Measurements from ENCODE around the gene ACTL6B. TPM values are rescaled to one million over a fixed set of nuclear protein-coding genes. Genes with fewer than 3 reads are reported as not detected.

Gene ACTL6B
- total and polyA plus RNA-seq, 2 donors (not counting 3 experiments of a cell fraction or from before 2014, with no cell fraction given), result not detected

- no peak for TF ChIP-seq POLR2A (IDR thresholded peaks at IDR 0.05; ENCODE audit: low read depth, low read length)
- TF ChIP-seq POLR2AphosphoS5 (IDR thresholded peaks at IDR 0.05; ENCODE audit: insufficient read depth, low read depth, low read length), result no peak
- intact Hi-C loops (cut with micrococcal nuclease) (no loop called here), dilution Hi-C loops (cut with MboI; ENCODE audit: extremely low pct_ligation_motif_present, low sequenced_read_pairs) (no loop called here)
- CTCF ChIA-PET, result interaction anchor here (1.1 kb wide), 1 partner anchor 79 kb away, joined by 3 read pairs; no protein-coding TSS in a partner anchor
- H3K27ac ChIP-seq (ENCODE audit: insufficient read depth, low read depth, low read length), result no peak overlapping the region
- no peaks in the 10 kb centered on the region for H3K79me2 ChIP-seq (ENCODE audit: control insufficient read depth, insufficient read depth, low read length)
- no peak overlapping the region for H3K4me2 ChIP-seq (ENCODE audit: insufficient read depth, low read length)
- no peaks in the 10 kb centered on the region for H3K4me1 ChIP-seq (ENCODE audit: control insufficient read depth, extremely low read depth, insufficient read depth, low read length)
- no peak overlapping the region for H3K9ac ChIP-seq (replicated peaks; ENCODE audit: extremely low read depth, insufficient read depth, low read length)
- FAIRE-seq (no peak), DNase-seq (ENCODE audit: low read depth, low spot score) (no peak)
- no peaks in the 10 kb centered on the region for H4K20me1 ChIP-seq (replicated peaks; ENCODE audit: control insufficient read depth, extremely low read depth, insufficient read depth, low read length)
- no TSS peak for BruUV-seq (replicated peaks)
- no peaks in the 10 kb centered on the region for H3K36me3 ChIP-seq (ENCODE audit: control insufficient read depth in 2 of 2, extremely low read depth in 1 of 2, insufficient read depth in 2 of 2, low read length in 2 of 2)
- no peaks in the 10 kb centered on the region for H3K9me1 ChIP-seq (replicated peaks; ENCODE audit: control insufficient read depth, extremely low read depth, insufficient read depth, low read length)
- H3K4me3 ChIP-seq (replicated peaks in 1 of 3; ENCODE audit: insufficient read depth in 1 of 3, low read depth in 1 of 3, low read length in 3 of 3), result no peak overlapping the region
- peaks cover 4 to 5% of the 10 kb centered on the region in 2 experiments for H3K27me3 ChIP-seq (ENCODE audit: control insufficient read depth in 2 of 2, insufficient read depth in 2 of 2, low read length in 2 of 2)
- no peak overlapping the region for H2AFZ ChIP-seq (ENCODE audit: low read depth, low read length)
- no peaks in the 10 kb centered on the region for H3K9me3 ChIP-seq (replicated peaks; ENCODE audit: control insufficient read depth, insufficient read depth, low read length)
- POLR2A ChIA-PET, result no interaction called here
Observed at GRCh38 chr7:100668069-100668449, 11.8 kb upstream of the ACTL6B start.

DNA sequence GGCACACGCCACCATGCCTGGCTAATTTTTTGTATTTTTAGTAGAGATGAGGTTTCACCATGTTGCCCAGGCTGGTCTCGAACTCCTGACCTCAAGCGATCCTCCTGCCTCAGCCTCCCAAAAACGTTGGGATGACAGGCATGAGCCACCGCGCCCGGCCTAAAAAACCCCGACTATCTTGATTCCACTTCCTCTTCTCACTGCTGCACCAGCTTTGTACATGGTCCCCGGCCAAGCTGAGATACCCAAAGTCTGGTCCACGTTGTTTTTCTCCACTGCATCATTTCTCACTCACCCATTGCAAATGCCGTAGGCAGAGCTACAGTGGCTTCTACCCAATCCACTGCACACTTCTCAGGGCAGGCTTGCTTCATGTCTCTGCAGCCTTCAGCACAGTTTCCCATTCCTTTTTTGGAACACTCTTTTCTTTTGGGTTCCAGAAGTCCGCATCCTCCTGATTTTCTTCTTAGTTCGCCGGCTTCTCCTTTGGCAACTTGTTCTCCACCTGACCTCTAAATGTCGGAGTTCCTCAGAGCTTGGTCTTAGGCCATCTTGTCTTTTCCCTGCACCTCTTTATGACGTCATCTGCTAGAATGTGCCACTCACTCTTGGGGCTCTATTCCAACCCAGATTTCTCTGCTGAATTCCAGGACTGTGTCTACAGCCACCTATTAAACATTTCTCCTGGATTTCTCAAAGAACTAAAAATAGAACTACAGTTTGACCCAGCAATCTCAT, 11.3 kb upstream of the ACTL6B start:
- CTCF ChIA-PET, result interaction anchor here (0.7 to 1.1 kb wide), 2 partner anchors 38 to 79 kb away, joined by 3 read pairs; partner anchors contain the start of gene POP7
- Histone ChIP-seq H3K27me3 (ENCODE audit: control insufficient read depth in 2 of 2, insufficient read depth in 2 of 2, low read length in 2 of 2) (peaks cover 4 to 5% of the 10 kb centered on the region in 2 experiments), H3K4me3 (replicated peaks in 1 of 3; ENCODE audit: insufficient read depth in 1 of 3, low read depth in 1 of 3, low read length in 3 of 3) (no peak overlapping the region), H3K4me1 (ENCODE audit: control insufficient read depth, extremely low read depth, insufficient read depth, low read length) (no peaks in the 10 kb centered on the region), H3K27ac (ENCODE audit: insufficient read depth, low read depth, low read length) (no peak overlapping the region), H3K79me2 (ENCODE audit: control insufficient read depth, insufficient read depth, low read length) (no peaks in the 10 kb centered on the region), H3K36me3 (ENCODE audit: control insufficient read depth in 2 of 2, extremely low read depth in 1 of 2, insufficient read depth in 2 of 2, low read length in 2 of 2) (no peaks in the 10 kb centered on the region), H4K20me1 (replicated peaks; ENCODE audit: control insufficient read depth, extremely low read depth, insufficient read depth, low read length) (no peaks in the 10 kb centered on the region), H3K9me3 (replicated peaks; ENCODE audit: control insufficient read depth, insufficient read depth, low read length) (no peaks in the 10 kb centered on the region), H2AFZ (ENCODE audit: low read depth, low read length) (no peak overlapping the region), H3K4me2 (ENCODE audit: insufficient read depth, low read length) (no peak overlapping the region), H3K9me1 (replicated peaks; ENCODE audit: control insufficient read depth, extremely low read depth, insufficient read depth, low read length) (no peaks in the 10 kb centered on the region), H3K9ac (replicated peaks; ENCODE audit: extremely low read depth, insufficient read depth, low read length) (no peak overlapping the region)
- dilution Hi-C loops (cut with MboI; ENCODE audit: extremely low pct_ligation_motif_present, low sequenced_read_pairs), result no loop called here
- TF ChIP-seq, protein P1, sequence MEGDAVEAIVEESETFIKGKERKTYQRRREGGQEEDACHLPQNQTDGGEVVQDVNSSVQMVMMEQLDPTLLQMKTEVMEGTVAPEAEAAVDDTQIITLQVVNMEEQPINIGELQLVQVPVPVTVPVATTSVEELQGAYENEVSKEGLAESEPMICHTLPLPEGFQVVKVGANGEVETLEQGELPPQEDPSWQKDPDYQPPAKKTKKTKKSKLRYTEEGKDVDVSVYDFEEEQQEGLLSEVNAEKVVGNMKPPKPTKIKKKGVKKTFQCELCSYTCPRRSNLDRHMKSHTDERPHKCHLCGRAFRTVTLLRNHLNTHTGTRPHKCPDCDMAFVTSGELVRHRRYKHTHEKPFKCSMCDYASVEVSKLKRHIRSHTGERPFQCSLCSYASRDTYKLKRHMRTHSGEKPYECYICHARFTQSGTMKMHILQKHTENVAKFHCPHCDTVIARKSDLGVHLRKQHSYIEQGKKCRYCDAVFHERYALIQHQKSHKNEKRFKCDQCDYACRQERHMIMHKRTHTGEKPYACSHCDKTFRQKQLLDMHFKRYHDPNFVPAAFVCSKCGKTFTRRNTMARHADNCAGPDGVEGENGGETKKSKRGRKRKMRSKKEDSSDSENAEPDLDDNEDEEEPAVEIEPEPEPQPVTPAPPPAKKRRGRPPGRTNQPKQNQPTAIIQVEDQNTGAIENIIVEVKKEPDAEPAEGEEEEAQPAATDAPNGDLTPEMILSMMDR (IDR thresholded peaks at IDR 0.05; ENCODE audit: extremely low read depth in 1 of 2, insufficient read depth in 1 of 2, low read depth in 1 of 2, low read length in 2 of 2), result no peak
- TF ChIP-seq POLR2A (IDR thresholded peaks at IDR 0.05; ENCODE audit: low read depth, low read length), result no peak
- TF ChIP-seq MYC (IDR thresholded peaks at IDR 0.05; ENCODE audit: low read depth, low read length), result no peak
- TF ChIP-seq EZH2 (IDR thresholded peaks at IDR 0.05; ENCODE audit: borderline replicate concordance, low read depth, low read length, severe bottlenecking), result no peak
- TF ChIP-seq FOS (IDR thresholded peaks at IDR 0.05; ENCODE audit: borderline replicate concordance, insufficient read depth, low read length), result no peak
- no peak for TF ChIP-seq POLR2AphosphoS5 (IDR thresholded peaks at IDR 0.05; ENCODE audit: insufficient read depth, low read depth, low read length)
- BruUV-seq (replicated peaks), result no TSS peak
- POLR2A ChIA-PET, result no interaction called here
- intact Hi-C loops (cut with micrococcal nuclease), result no loop called here
- FAIRE-seq (no peak), DNase-seq (ENCODE audit: low read depth, low spot score) (no peak)
